Kidney capillary endothelial cell (primary cell): Measurements from ENCODE around the gene TLR3.
"Not testable (repeated sequence)": the region's sequence is repeated elsewhere in the genome, so short reads cannot be mapped to it uniquely, and the experiment has no call there.

Experiments
- DNase-seq: peaks from one replicate; pipeline ENCODE4 v3.0.0-alpha.2; 2018; ENCODE audit warnings: low spot score

The TLR3 gene

GRCh38 chr4:186068581-186069348, at the start of gene TLR3:
Gene TLR3, plus strand, starts transcription at chr4:186069156. Its CDS starts 7,464 bp downstream, at chr4:186076620.
- DNase-seq: peak; percentile 31

- DNase-seq: no peak
These were observed 49.7 kb upstream of the TLR3 start for GRCh38 chr4:186019269-186019668.

- no peak for DNase-seq
These were observed 48.7 kb upstream of the TLR3 start for GRCh38 chr4:186020106-186020792.

GRCh38 chr4:186020793-186021407, 48.1 kb upstream of the TLR3 start:
- no peak for DNase-seq

GRCh38 chr4:186021461-186022167, 47.3 kb upstream of the TLR3 start:
- DNase-seq: peak; percentile 40

- DNase-seq: no peak
These were observed 45.0 kb upstream of the TLR3 start for GRCh38 chr4:186023975-186024374.

GRCh38 chr4:186024637-186025407, 44.1 kb upstream of the TLR3 start:
- DNase-seq: no peak

GRCh38 chr4:186025408-186025690, 43.6 kb upstream of the TLR3 start:
- DNase-seq: no peak

GRCh38 chr4:186027405-186027804, 41.6 kb upstream of the TLR3 start:
- no peak for DNase-seq

- DNase-seq: peak; percentile 33
These were observed 39.2 kb upstream of the TLR3 start for GRCh38 chr4:186029571-186030398.

- no peak for DNase-seq
These were observed 38.6 kb upstream of the TLR3 start for GRCh38 chr4:186030399-186030775.

- DNase-seq: no peak
These were observed 38.2 kb upstream of the TLR3 start for GRCh38 chr4:186030795-186031194.

GRCh38 chr4:186032259-186032658, 36.7 kb upstream of the TLR3 start:
- no peak for DNase-seq

- no peak for DNase-seq
These were observed 35.9 kb upstream of the TLR3 start for GRCh38 chr4:186033027-186033426.

GRCh38 chr4:186034613-186035012, 34.3 kb upstream of the TLR3 start:
- not testable (repeated sequence) for DNase-seq

- DNase-seq: no peak
These were observed 31.9 kb upstream of the TLR3 start for GRCh38 chr4:186036976-186037581.

- peak; percentile 75 for DNase-seq
These were observed 31.0 kb upstream of the TLR3 start for GRCh38 chr4:186037692-186038658.

GRCh38 chr4:186039697-186040096, 29.3 kb upstream of the TLR3 start:
- DNase-seq: no peak

- no peak for DNase-seq
These were observed 28.6 kb upstream of the TLR3 start for GRCh38 chr4:186040316-186040715.
